Body of pancreas (tissue), 4 donors: ENCODE data around the gene CDK4. TPM values are rescaled to one million over a fixed set of nuclear protein-coding genes. Genes with fewer than 3 reads are reported as not detected.

Experiments used
- ATAC-seq: fragments of 150-250 bp; one replicate; pipeline ENCODE4 v1.9.1; 2016
- DNase-seq, 4 donors: peaks; one replicate each; pipeline ENCODE4 v3.0.0-alpha.2; 2019
- H3K27ac ChIP-seq, 4 donors: fragments of 200-600 bp; sonication (generic); 1 replicate in 3 of 4; 2 replicates in 1 of 4; pipeline versions ENCODE4 v1.5.1 to v1.6.1; 2016 to 2019; ENCODE audit warnings: mild to moderate bottlenecking in 1 of 4, mixed read lengths in 1 of 4, moderate library complexity in 1 of 4
- H3K27me3 ChIP-seq, 2 donors: fragments of 200-600 bp; sonication (generic); one replicate each; pipeline ENCODE4 v1.6.0; 2016; ENCODE audit warnings: mild to moderate bottlenecking in 1 of 2
- H3K36me3 ChIP-seq, 2 donors: fragments of 200-600 bp; sonication (generic); replicated peaks in 1 of 2; 2 replicates each; pipeline ENCODE4 v1.5.1; 2016; ENCODE audit warnings: low read depth in 2 of 2; ENCODE audit not compliant: insufficient read depth in 1 of 2
- H3K4me1 ChIP-seq: fragments of 200-600 bp; sonication (generic); one replicate; pipeline ENCODE4 v1.6.0; 2016
- H3K4me3 ChIP-seq, 2 donors: fragments of 200-600 bp; sonication (generic); 1 replicate in 1 of 2; 2 replicates in 1 of 2; pipeline ENCODE4 v1.5.1; 2016 to 2019
- H3K9me3 ChIP-seq, 3 donors: fragments of 200-600 bp; sonication (generic); 1 replicate in 2 of 3; 2 replicates in 1 of 3; pipeline ENCODE4 v1.5.1; 2016
- POLR2A ChIP-seq, 3 donors: fragments of 450-650 bp; IDR thresholded peaks; one replicate each; pipeline ENCODE4 v1.6.1; 2016; ENCODE audit warnings: antibody characterized with exemption in 3 of 3, mild to moderate bottlenecking in 2 of 3
- WGBS, 2 donors: methylation state at CpG; one replicate each; pipeline ENCODE4 v1.1.5; 2017; 5-methylcytosine and 5-hydroxymethylcytosine counted together
- intact Hi-C: fragments of 100-400 bp; cut with DNase I; formaldehyde crosslinking; loops from one replicate; pipeline ENCODE4 v1.15.1; 2023
- total RNA-seq, 2 donors: library from RNA; depleted of rRNA; stranded (reverse); fragments of >200 nt; gene quantifications; one replicate each; pipeline ENCODE4 v1.1.0, GENCODE V29; 2016
- TF ChIP-seq, protein P1 (sequence below), 7 experiments: fragments of 450-650 bp in 4 of 7; fragments of 200-600 bp in 3 of 7; sonication (generic) in 3 of 7; IDR thresholded peaks; one replicate each; pipeline ENCODE4 v1.5.1; 2016 to 2019; ENCODE audit warnings: antibody characterized with exemption in 7 of 7

The CDK4 gene
- total RNA-seq, 2 donors from 2014 or later = 27.0 to 81.2 TPM

DNA sequence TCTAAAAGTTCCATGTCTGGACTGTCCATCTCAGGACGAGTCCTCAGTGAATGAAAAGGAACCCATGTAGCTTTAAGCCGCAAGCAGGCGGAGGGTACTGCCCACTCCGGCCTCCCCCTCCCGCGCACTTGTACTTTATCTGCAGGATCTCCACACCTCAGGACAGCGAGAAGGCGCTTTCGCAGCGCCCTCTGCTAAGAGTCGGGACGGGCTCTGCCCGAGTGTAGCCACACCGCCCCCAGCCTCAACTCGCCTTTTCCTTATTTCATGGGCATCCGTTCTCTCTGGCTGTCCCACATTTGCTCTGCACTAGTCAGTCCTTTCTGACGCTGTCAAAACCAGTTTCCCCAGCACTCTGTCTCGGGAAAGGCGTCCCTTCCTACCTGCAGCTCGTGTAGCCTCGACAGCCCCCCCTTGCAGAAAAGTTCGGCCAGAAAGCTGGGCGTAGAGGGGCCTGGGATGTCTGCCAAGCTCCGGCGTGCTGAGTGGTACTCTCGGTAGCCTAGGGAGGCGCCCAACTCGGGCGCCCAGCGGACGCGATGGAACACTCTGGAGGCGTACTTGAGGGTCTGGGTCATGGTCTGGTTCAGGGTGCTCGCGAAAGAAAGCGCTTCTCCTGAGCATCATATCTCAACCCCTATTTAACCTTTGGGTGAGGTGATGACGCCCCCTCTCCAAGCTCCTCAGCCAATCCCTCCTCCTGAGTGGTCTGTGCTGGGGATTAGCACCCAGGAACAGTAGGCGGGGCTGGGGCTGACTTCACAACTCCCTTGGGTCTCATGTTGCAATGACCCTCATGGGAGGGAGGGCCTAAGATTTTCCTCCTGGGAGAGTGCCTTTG is 14.6 kb upstream of the CDK4 start, which contains the start of gene CYP27B1:
CYP27B1 (minus strand) TSS at position 615 of the 841 bp plus-strand sequence; CDS start at position 578, 37 bp downstream.
- peaks cover 0 to 6% of the 10 kb centered on the region in 2 donors for H3K36me3 ChIP-seq
- H3K4me3 ChIP-seq = peak within 1 kb of the TSS in 1 of 2 donors; percentile 19
- no peaks in the 10 kb centered on the region for H3K27me3 ChIP-seq
- H3K4me1 ChIP-seq = peaks cover 46% of the 10 kb centered on the region
- intact Hi-C loops = no loop called here
- WGBS, 2 donors = 4 to 5% methylated on average over 26 to 38 of the region's 38 CpGs
- TF ChIP-seq, protein P1, sequence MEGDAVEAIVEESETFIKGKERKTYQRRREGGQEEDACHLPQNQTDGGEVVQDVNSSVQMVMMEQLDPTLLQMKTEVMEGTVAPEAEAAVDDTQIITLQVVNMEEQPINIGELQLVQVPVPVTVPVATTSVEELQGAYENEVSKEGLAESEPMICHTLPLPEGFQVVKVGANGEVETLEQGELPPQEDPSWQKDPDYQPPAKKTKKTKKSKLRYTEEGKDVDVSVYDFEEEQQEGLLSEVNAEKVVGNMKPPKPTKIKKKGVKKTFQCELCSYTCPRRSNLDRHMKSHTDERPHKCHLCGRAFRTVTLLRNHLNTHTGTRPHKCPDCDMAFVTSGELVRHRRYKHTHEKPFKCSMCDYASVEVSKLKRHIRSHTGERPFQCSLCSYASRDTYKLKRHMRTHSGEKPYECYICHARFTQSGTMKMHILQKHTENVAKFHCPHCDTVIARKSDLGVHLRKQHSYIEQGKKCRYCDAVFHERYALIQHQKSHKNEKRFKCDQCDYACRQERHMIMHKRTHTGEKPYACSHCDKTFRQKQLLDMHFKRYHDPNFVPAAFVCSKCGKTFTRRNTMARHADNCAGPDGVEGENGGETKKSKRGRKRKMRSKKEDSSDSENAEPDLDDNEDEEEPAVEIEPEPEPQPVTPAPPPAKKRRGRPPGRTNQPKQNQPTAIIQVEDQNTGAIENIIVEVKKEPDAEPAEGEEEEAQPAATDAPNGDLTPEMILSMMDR (IDR thresholded peaks at IDR 0.05) = no peak
- peak in 1 of 3 donors; percentile 7 for TF ChIP-seq POLR2A (IDR thresholded peaks at IDR 0.05)
- no peaks in the 10 kb centered on the region for H3K9me3 ChIP-seq
- peak; percentile 5 for ATAC-seq
- H3K27ac ChIP-seq = no peak within 1 kb of the TSS
- DNase-seq = peak in 1 of 4 donors; percentile 37

DNA sequence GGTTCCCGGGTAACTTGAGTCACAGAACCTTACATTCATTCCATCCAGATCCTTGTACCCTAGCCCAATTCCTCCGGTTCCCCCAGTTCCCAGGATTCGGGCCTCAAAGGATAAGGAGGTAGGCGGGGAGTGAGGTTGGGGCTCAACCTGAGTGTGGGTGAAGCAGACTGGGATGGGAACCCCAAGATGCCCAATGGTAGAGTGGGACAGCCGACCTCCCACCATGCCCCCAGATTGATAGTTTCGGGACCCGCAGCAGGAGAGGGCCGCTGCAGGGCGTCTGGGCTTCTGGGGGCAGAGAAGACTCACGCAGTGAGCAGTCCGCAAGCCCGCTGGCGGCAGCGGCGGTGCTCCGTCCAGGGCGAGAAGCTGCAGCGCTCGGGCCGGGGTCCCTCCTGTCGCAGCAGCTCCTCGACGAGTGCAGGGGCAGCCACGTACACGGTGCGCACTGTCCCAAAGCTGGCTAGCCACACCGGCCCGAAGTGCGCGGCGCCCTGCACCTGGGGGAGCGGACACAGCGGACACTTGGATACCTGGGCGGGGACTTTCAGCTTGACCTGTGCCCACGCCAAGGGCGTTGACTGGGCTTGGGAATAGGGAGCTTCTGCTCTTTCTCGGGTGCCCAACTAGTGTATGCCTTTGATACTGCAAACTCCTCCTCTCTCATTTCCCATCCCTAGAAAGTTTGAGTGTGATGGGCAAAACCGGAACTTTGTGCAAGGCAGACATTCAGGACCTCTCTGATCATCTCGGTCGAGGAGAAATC is 13.8 kb upstream of the CDK4 start:
- Histone ChIP-seq H3K27ac (peak overlapping the region in 1 of 4 donors; percentile 44), H3K4me1 (peaks cover 38% of the 10 kb centered on the region), H3K9me3 (no peaks in the 10 kb centered on the region), H3K36me3 (peaks cover 0 to 6% of the 10 kb centered on the region in 2 donors), H3K27me3 (no peaks in the 10 kb centered on the region), H3K4me3 (peak overlapping the region; percentile 16 to 19)
- TF ChIP-seq, protein P1 (IDR thresholded peaks at IDR 0.05) = no peak
- TF ChIP-seq POLR2A (IDR thresholded peaks at IDR 0.05) = peak in 1 of 3 donors; percentile 9
- DNase-seq (peak in 2 of 4 donors; percentile 38), ATAC-seq (peak; percentile 22)
- 2 to 6% methylated on average over 14 to 40 of the region's 40 CpGs for WGBS, 2 donors
- intact Hi-C loops = no loop called here

DNA sequence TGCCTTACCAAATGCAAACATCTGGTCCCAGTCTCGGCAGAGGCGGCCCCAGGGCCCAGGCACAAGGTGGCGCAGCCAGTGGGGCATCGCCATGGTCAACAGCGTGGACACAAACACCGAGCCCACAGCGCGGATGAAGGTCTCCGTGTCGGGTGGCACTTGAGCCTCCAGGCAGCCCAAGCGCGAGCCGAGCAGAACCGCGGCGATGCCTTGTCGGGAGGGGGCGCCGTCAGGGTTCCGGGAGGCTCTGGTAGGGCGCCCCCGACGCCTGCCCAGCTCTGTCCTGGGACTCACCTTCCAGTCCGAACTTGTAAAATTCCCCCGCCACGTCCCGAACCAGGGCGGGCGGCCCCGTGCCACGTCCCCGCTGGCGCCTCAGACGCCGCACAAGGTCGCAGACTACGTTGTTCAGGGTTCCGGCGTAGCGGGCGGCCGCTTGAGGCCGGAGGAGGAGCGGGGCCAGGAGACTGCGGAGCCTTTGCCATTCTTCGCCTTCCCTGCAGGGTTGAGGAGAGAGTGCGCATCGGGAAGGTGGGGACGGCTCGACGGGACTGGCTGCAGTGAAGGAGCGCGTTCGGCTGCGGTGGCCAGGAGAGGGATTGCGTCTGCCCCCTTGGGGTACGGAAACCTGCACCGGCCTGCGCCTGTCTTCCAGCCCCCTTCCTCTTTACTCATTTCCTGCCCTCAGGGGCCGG is 13.0 kb upstream of the CDK4 start:
- ATAC-seq = peak; percentile 51
- H3K4me3 ChIP-seq = peak overlapping the region; percentile 16 to 19
- WGBS, 2 donors = 0 to 3% methylated on average over 12 to 54 of the region's 60 CpGs
- intact Hi-C loops = no loop called here
- peak; percentile 42 to 54 (median 48) for DNase-seq
- peak overlapping the region; percentile 44 to 82 (median 64) for H3K27ac ChIP-seq
- no peaks in the 10 kb centered on the region for H3K9me3 ChIP-seq
- TF ChIP-seq POLR2A (IDR thresholded peaks at IDR 0.05) = peak; percentile 7 to 28 (median 18)
- TF ChIP-seq, protein P1 (IDR thresholded peaks at IDR 0.05) = peak in 4 of 7 experiments; percentile 5 to 16 (median 14)
- H3K27me3 ChIP-seq = no peaks in the 10 kb centered on the region
- H3K36me3 ChIP-seq = peaks cover 0 to 3% of the 10 kb centered on the region in 2 donors
- peaks cover 32% of the 10 kb centered on the region for H3K4me1 ChIP-seq

DNA sequence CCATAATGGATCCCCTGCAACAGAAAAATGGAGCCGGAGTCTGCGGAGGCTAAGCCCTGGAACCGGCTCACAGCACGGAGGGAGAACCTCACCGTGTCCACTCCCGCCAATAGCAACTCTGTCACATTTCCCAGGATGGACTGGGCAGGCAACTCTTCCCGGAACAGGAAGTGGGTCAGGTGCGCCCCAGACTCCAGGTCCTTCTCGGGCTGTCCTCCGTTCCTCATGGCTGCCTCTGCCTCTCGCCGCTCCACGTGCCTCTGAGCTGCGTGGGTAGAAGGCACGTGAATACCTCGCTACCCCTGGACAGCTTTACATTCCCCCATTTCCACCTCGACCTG is 12.5 kb upstream of the CDK4 start:
- Histone ChIP-seq H3K4me3 (peak overlapping the region in 1 of 2 donors; percentile 16), H3K27ac (peak overlapping the region; percentile 44 to 82 (median 64)), H3K9me3 (no peaks in the 10 kb centered on the region), H3K27me3 (no peaks in the 10 kb centered on the region), H3K4me1 (peaks cover 32% of the 10 kb centered on the region), H3K36me3 (no peaks in the 10 kb centered on the region)
- WGBS, 2 donors = 2 to 8% methylated on average over 12 to 17 of the region's 17 CpGs
- ATAC-seq (peak; percentile 87), DNase-seq (peak; percentile 80 to 84 (median 82))
- intact Hi-C loops = no loop called here
- TF ChIP-seq POLR2A (IDR thresholded peaks at IDR 0.05) = peak; percentile 56 to 89 (median 85)
- TF ChIP-seq, protein P1 (IDR thresholded peaks at IDR 0.05) = no peak
